Measurements from ENCODE around the gene CTSE. TPM values are rescaled to one million over a fixed set of nuclear protein-coding genes. Genes with fewer than 3 reads are reported as not detected.

The CTSE gene
- total and polyA plus RNA-seq, 9 of the 15 experiments (the other 6 are each of a cell fraction or from before 2014, with no cell fraction given), result 0.04 to 0.18 (median 0.09) TPM; not detected in 4

GRCh38 chr1:205969229-205969628 lies 54.5 kb downstream of the CTSE start:
- Histone ChIP-seq H3K79me2 (ENCODE audit: control insufficient read depth, insufficient read depth, low read length) (no peaks in the 10 kb centered on the region), H3K4me1 (replicated peaks in 1 of 2; ENCODE audit: control insufficient read depth in 2 of 2, insufficient read depth in 2 of 2, low read length in 2 of 2) (no peaks in the 10 kb centered on the region), H3K4me2 (ENCODE audit: insufficient read depth, low read length) (no peak overlapping the region), H2AFZ (ENCODE audit: low read depth, low read length) (no peak overlapping the region), H3K27ac (ENCODE audit: extremely low read depth, low read depth, low read length) (no peak overlapping the region), H3K9me1 (ENCODE audit: control insufficient read depth, insufficient read depth, low read length) (no peaks in the 10 kb centered on the region), H3K36me3 (ENCODE audit: control insufficient read depth, insufficient read depth, low read length) (no peaks in the 10 kb centered on the region), H3K4me3 (no peak overlapping the region), H3K27me3 (ENCODE audit: control insufficient read depth in 2 of 2, insufficient read depth in 2 of 2, low read length in 2 of 2) (peaks cover 14 to 49% of the 10 kb centered on the region in 2 experiments; a peak in 4 of 5 replicates), H4K20me1 (replicated peaks; ENCODE audit: control insufficient read depth, insufficient read depth, low read length) (no peaks in the 10 kb centered on the region), H3K9me3 (replicated peaks; ENCODE audit: control insufficient read depth, insufficient read depth, low read depth, low read length) (no peaks in the 10 kb centered on the region; the same call in 1 of the 2 replicates), H3K9ac (ENCODE audit: insufficient read depth in 1 of 2, low read depth in 2 of 2, low read length in 2 of 2) (no peak overlapping the region)
- FAIRE-seq, result no peak
- DNase-seq (ENCODE audit: extremely low read depth in 1 of 4, low spot score in 3 of 4), result no peak
- TF ChIP-seq KAT8 (IDR thresholded peaks at IDR 0.05; ENCODE audit: low read depth), result no peak
- CTCF ChIA-PET (ENCODE audit: low intra/inter-chr PET ratio), result no interaction called here
- POLR2A ChIA-PET, result interaction anchor here (0.6 to 1.0 kb wide), 3 partner anchors 9 to 28 kb away, joined by 3 to 5 read pairs (median 3); partner anchors contain the start of gene SLC26A9
- ATAC-seq, result no peak
- BruUV-seq (replicated peaks), result no TSS peak
- intact Hi-C loops (cut with micrococcal nuclease), result no loop called here
- WGBS (ENCODE audit: insufficient coverage, low coverage, missing lambda C conversion rate), result 4% methylated on average over 8 of the region's 8 CpGs
- in situ Hi-C loops (cut with MboI), result no loop called here

GRCh38 chr1:205967554-205968335 lies 56.0 kb downstream of the CTSE start:
- H4K20me1 ChIP-seq (replicated peaks; ENCODE audit: control insufficient read depth, insufficient read depth, low read length), result no peaks in the 10 kb centered on the region
- in situ Hi-C loops (cut with MboI) (no loop called here), intact Hi-C loops (cut with micrococcal nuclease) (no loop called here)
- no peak overlapping the region for H2AFZ ChIP-seq (ENCODE audit: low read depth, low read length)
- no peak for ATAC-seq
- no peak for DNase-seq (ENCODE audit: extremely low read depth in 1 of 4, low spot score in 3 of 4)
- no peaks in the 10 kb centered on the region for H3K79me2 ChIP-seq (ENCODE audit: control insufficient read depth, insufficient read depth, low read length)
- no peak overlapping the region for H3K9ac ChIP-seq (ENCODE audit: insufficient read depth in 1 of 2, low read depth in 2 of 2, low read length in 2 of 2)
- WGBS (ENCODE audit: insufficient coverage, low coverage, missing lambda C conversion rate), result under 1% methylated on average over 10 of the region's 10 CpGs
- H3K27ac ChIP-seq (ENCODE audit: extremely low read depth, low read depth, low read length), result no peak overlapping the region
- no peak for FAIRE-seq
- BruUV-seq (replicated peaks), result no TSS peak
- H3K9me1 ChIP-seq (ENCODE audit: control insufficient read depth, insufficient read depth, low read length), result no peaks in the 10 kb centered on the region
- H3K27me3 ChIP-seq (ENCODE audit: control insufficient read depth in 2 of 2, insufficient read depth in 2 of 2, low read length in 2 of 2), result peaks cover 17 to 56% of the 10 kb centered on the region in 2 experiments; a peak in 4 of 5 replicates
- POLR2A ChIA-PET, result interaction anchor here (0.5 to 1.4 kb wide), 3 partner anchors 9 to 19 kb away, joined by 3 to 4 read pairs (median 3); no protein-coding TSS in a partner anchor
- no peak overlapping the region for H3K4me3 ChIP-seq
- no peaks in the 10 kb centered on the region for H3K9me3 ChIP-seq (replicated peaks; ENCODE audit: control insufficient read depth, insufficient read depth, low read depth, low read length)
- H3K4me2 ChIP-seq (ENCODE audit: insufficient read depth, low read length), result no peak overlapping the region
- CTCF ChIA-PET (ENCODE audit: low intra/inter-chr PET ratio), result no interaction called here
- no peaks in the 10 kb centered on the region for H3K36me3 ChIP-seq (ENCODE audit: control insufficient read depth, insufficient read depth, low read length)
- H3K4me1 ChIP-seq (replicated peaks in 1 of 2; ENCODE audit: control insufficient read depth in 2 of 2, insufficient read depth in 2 of 2, low read length in 2 of 2), result no peaks in the 10 kb centered on the region
- peak; percentile 51; the same call in 1 of the 2 replicates for TF ChIP-seq MAFK (IDR thresholded peaks at IDR 0.05; ENCODE audit: low read length)
- TF ChIP-seq, protein P1, sequence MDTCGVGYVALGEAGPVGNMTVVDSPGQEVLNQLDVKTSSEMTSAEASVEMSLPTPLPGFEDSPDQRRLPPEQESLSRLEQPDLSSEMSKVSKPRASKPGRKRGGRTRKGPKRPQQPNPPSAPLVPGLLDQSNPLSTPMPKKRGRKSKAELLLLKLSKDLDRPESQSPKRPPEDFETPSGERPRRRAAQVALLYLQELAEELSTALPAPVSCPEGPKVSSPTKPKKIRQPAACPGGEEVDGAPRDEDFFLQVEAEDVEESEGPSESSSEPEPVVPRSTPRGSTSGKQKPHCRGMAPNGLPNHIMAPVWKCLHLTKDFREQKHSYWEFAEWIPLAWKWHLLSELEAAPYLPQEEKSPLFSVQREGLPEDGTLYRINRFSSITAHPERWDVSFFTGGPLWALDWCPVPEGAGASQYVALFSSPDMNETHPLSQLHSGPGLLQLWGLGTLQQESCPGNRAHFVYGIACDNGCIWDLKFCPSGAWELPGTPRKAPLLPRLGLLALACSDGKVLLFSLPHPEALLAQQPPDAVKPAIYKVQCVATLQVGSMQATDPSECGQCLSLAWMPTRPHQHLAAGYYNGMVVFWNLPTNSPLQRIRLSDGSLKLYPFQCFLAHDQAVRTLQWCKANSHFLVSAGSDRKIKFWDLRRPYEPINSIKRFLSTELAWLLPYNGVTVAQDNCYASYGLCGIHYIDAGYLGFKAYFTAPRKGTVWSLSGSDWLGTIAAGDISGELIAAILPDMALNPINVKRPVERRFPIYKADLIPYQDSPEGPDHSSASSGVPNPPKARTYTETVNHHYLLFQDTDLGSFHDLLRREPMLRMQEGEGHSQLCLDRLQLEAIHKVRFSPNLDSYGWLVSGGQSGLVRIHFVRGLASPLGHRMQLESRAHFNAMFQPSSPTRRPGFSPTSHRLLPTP (IDR thresholded peaks at IDR 0.05; ENCODE audit: borderline replicate concordance, extremely low read depth, insufficient read length), result no peak
- no peak for TF ChIP-seq POLR2AphosphoS5 (IDR thresholded peaks at IDR 0.05; ENCODE audit: control insufficient read depth, insufficient read depth, low read depth, low read length)
- no peak for TF ChIP-seq POU5F1 (IDR thresholded peaks at IDR 0.05; ENCODE audit: borderline replicate concordance, low read depth, low read length, partially characterized antibody)
- TF ChIP-seq KLF13 (tag; IDR thresholded peaks at IDR 0.05; ENCODE audit: borderline replicate concordance, low read depth), result no peak
- peak; percentile 33 for TF ChIP-seq MAFF (IDR thresholded peaks at IDR 0.05; ENCODE audit: low read length)
- no peak for TF ChIP-seq ZFP36 (IDR thresholded peaks at IDR 0.05; ENCODE audit: low read depth, low read length, partially characterized antibody)
- TF ChIP-seq C11orf30 (IDR thresholded peaks at IDR 0.05; ENCODE audit: low read depth), result peak; percentile 71
- no peak for TF ChIP-seq RBM22 (IDR thresholded peaks at IDR 0.05; ENCODE audit: low read depth, low read length, poor library complexity, severe bottlenecking)
- peak; percentile 79 for TF ChIP-seq ZNF316 (IDR thresholded peaks at IDR 0.05)
- no peak for TF ChIP-seq ZNF644 (tag; IDR thresholded peaks at IDR 0.05; ENCODE audit: low read depth)
